Neural cell (in vitro differentiated cells): ENCODE measurements around the gene OR5B2. TPM values are rescaled to one million over a fixed set of nuclear protein-coding genes. Genes with fewer than 3 reads are reported as not detected.

ENCODE experiments used
- H2AFZ ChIP-seq: fragments of 200-600, 300-800 bp; sonication (generic), shearing (Covaris generic); 2 replicates; pipeline ENCODE4 v1.6.0; 2014; ENCODE audit warnings: low read depth, mild to moderate bottlenecking, antibody characterized with exemption, low read length, moderate library complexity
- H3F3A ChIP-seq: fragments of 200-600 bp; shearing (Covaris generic); 2 replicates; pipeline ENCODE4 v1.6.1; 2016; ENCODE audit warnings: mild to moderate bottlenecking, moderate library complexity, mixed read lengths, antibody characterized with exemption, low read length; ENCODE audit not compliant: insufficient read depth, poor library complexity, severe bottlenecking
- H3K27ac ChIP-seq: fragments of 200-600, 300-800 bp; sonication (generic), shearing (Covaris generic); 2 replicates; pipeline ENCODE4 v1.5.1; 2014; ENCODE audit warnings: mild to moderate bottlenecking, low read length, moderate library complexity
- H3K27me3 ChIP-seq: fragments of 300-800, 200-600 bp; sonication (generic), shearing (Covaris generic); 2 replicates; pipeline ENCODE4 v1.6.0; 2014; ENCODE audit warnings: mild to moderate bottlenecking, low read depth, low read length, moderate library complexity; ENCODE audit not compliant: insufficient read depth
- H3K36me3 ChIP-seq: fragments of 300-800, 200-600 bp; sonication (generic), shearing (Covaris generic); 2 replicates; pipeline ENCODE4 v1.5.1; 2014; ENCODE audit warnings: mild to moderate bottlenecking, antibody characterized with exemption, low read length, moderate library complexity; ENCODE audit not compliant: insufficient read depth
- H3K4me2 ChIP-seq: fragments of 300-800, 200-600 bp; sonication (generic), shearing (Covaris generic); 2 replicates; pipeline ENCODE4 v1.6.0; 2014; ENCODE audit warnings: mild to moderate bottlenecking, low read length
- H3K4me3 ChIP-seq: fragments of 300-800, 200-600 bp; sonication (generic), shearing (Covaris generic); 2 replicates; pipeline ENCODE4 v1.5.1; 2014; ENCODE audit warnings: mild to moderate bottlenecking, low read length, moderate library complexity
- H3K79me2 ChIP-seq: fragments of 200-600 bp; shearing (Covaris generic); replicated peaks from 2 replicates; pipeline ENCODE4 v1.6.0; 2014; ENCODE audit warnings: mild to moderate bottlenecking, low read length, moderate library complexity; ENCODE audit not compliant: insufficient read depth
- H3K9ac ChIP-seq: fragments of 300-800, 200-600 bp; sonication (generic), shearing (Covaris generic); 2 replicates; pipeline ENCODE4 v1.6.1; 2016; ENCODE audit warnings: mild to moderate bottlenecking, low read length, mixed read lengths
- H3K9me2 ChIP-seq: fragments of 200-600 bp; shearing (Covaris generic); 2 replicates; pipeline ENCODE4 v1.6.1; 2016; ENCODE audit warnings: mild to moderate bottlenecking, low read length, mixed read lengths; ENCODE audit not compliant: insufficient read depth
- H3K9me3 ChIP-seq: fragments of 200-600, 300-800 bp; sonication (generic), shearing (Covaris generic); 2 replicates; pipeline ENCODE4 v1.6.1; 2016; ENCODE audit warnings: mild to moderate bottlenecking, mixed run types, low read length, moderate library complexity, mixed read lengths
- H4K20me1 ChIP-seq: fragments of 200-600 bp; shearing (Covaris generic); 2 replicates; pipeline ENCODE4 v1.6.1; 2016; ENCODE audit warnings: mild to moderate bottlenecking, mixed run types; ENCODE audit not compliant: insufficient read depth
- EP300 ChIP-seq: fragments of 450-650 bp; conservative IDR thresholded peaks from 2 replicates; pipeline ENCODE4 v1.6.1; 2014; ENCODE audit warnings: antibody characterized with exemption, mild to moderate bottlenecking, moderate library complexity; ENCODE audit not compliant: poor library complexity, severe bottlenecking
- EZH2 ChIP-seq: fragments of 200-600, 300-800 bp; shearing (Covaris generic), sonication (generic); IDR thresholded peaks from 2 replicates; pipeline ENCODE4 v1.6.1; 2014; ENCODE audit warnings: antibody characterized with exemption, low read length, borderline replicate concordance, mild to moderate bottlenecking; ENCODE audit not compliant: insufficient read depth, poor library complexity, severe bottlenecking
- MXI1 ChIP-seq: fragments of 450-650 bp; conservative IDR thresholded peaks from 2 replicates; pipeline ENCODE4 v1.6.1; 2014; ENCODE audit warnings: antibody characterized with exemption, mild to moderate bottlenecking; ENCODE audit not compliant: poor library complexity, severe bottlenecking
- POLR2AphosphoS5 ChIP-seq: IDR thresholded peaks from 2 replicates; pipeline ENCODE4 v1.6.1; 2012
- RAD21 ChIP-seq: fragments of 450-650 bp; conservative IDR thresholded peaks from 2 replicates; pipeline ENCODE4 v1.6.1; 2014; ENCODE audit warnings: antibody characterized with exemption, mild to moderate bottlenecking, moderate library complexity
- SMC3 ChIP-seq: fragments of 450-650 bp; conservative IDR thresholded peaks from 2 replicates; pipeline ENCODE4 v1.6.1; 2014; ENCODE audit warnings: antibody characterized with exemption, mild to moderate bottlenecking, moderate library complexity; ENCODE audit not compliant: poor library complexity
- TAF1 ChIP-seq: IDR thresholded peaks from 2 replicates; pipeline ENCODE4 v1.6.1; 2012; ENCODE audit warnings: low read depth
- polyA plus RNA-seq: library from polyadenylated mRNA; depleted of rRNA; stranded (reverse); fragments of >200 nt; gene quantifications from 2 replicates; pipeline ENCODE4 v1.2.3, GENCODE V29; 2014
- TF ChIP-seq, protein P1 (sequence below): fragments of 450-650 bp; IDR thresholded peaks from 2 replicates; pipeline ENCODE4 v1.5.1; 2014; ENCODE audit warnings: antibody characterized with exemption, mild to moderate bottlenecking, moderate library complexity; ENCODE audit not compliant: poor library complexity, severe bottlenecking
- TF ChIP-seq, protein P2 (sequence below): IDR thresholded peaks from 2 replicates; pipeline ENCODE4 v1.6.1; 2012; ENCODE audit warnings: borderline replicate concordance

Gene OR5B2
- polyA plus RNA-seq, 1 donor from 2014 or later, result not detected

DNA sequence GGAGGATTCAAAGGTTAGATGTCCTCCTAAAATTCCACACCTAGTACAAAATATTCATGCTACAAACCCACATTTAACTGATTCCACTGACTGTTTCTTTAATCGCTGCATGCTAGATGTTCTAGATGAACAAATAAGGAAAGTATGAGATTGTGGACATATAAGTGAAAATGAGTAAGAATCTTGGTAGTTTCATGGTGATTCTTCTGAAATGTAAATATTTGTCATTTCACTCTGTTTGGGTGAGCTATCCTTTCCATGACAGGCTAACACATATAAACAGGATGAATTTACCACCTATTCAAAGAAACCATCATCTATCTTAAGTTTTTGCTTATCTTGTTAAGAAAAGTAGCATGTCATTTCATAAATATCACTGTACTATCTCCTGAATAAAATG, 36.0 kb downstream of the OR5B2 start:
- no peaks in the 10 kb centered on the region for H3K9me2 ChIP-seq
- H3K27ac ChIP-seq, result no peak overlapping the region
- H3K9me3 ChIP-seq, result no peaks in the 10 kb centered on the region
- no peak overlapping the region for H3K4me2 ChIP-seq
- no peak overlapping the region for H3K9ac ChIP-seq
- no peaks in the 10 kb centered on the region for H4K20me1 ChIP-seq
- no peak overlapping the region for H2AFZ ChIP-seq
- H3K4me3 ChIP-seq, result no peak overlapping the region
- H3K27me3 ChIP-seq, result no peaks in the 10 kb centered on the region
- no peaks in the 10 kb centered on the region for H3F3A ChIP-seq
- no peak for TF ChIP-seq POLR2AphosphoS5
- no peak for TF ChIP-seq MXI1
- no peak for TF ChIP-seq SMC3
- TF ChIP-seq EZH2, result no peak
- no peak for TF ChIP-seq TAF1
- TF ChIP-seq, protein P1, sequence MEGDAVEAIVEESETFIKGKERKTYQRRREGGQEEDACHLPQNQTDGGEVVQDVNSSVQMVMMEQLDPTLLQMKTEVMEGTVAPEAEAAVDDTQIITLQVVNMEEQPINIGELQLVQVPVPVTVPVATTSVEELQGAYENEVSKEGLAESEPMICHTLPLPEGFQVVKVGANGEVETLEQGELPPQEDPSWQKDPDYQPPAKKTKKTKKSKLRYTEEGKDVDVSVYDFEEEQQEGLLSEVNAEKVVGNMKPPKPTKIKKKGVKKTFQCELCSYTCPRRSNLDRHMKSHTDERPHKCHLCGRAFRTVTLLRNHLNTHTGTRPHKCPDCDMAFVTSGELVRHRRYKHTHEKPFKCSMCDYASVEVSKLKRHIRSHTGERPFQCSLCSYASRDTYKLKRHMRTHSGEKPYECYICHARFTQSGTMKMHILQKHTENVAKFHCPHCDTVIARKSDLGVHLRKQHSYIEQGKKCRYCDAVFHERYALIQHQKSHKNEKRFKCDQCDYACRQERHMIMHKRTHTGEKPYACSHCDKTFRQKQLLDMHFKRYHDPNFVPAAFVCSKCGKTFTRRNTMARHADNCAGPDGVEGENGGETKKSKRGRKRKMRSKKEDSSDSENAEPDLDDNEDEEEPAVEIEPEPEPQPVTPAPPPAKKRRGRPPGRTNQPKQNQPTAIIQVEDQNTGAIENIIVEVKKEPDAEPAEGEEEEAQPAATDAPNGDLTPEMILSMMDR, result no peak
- TF ChIP-seq, protein P2, sequence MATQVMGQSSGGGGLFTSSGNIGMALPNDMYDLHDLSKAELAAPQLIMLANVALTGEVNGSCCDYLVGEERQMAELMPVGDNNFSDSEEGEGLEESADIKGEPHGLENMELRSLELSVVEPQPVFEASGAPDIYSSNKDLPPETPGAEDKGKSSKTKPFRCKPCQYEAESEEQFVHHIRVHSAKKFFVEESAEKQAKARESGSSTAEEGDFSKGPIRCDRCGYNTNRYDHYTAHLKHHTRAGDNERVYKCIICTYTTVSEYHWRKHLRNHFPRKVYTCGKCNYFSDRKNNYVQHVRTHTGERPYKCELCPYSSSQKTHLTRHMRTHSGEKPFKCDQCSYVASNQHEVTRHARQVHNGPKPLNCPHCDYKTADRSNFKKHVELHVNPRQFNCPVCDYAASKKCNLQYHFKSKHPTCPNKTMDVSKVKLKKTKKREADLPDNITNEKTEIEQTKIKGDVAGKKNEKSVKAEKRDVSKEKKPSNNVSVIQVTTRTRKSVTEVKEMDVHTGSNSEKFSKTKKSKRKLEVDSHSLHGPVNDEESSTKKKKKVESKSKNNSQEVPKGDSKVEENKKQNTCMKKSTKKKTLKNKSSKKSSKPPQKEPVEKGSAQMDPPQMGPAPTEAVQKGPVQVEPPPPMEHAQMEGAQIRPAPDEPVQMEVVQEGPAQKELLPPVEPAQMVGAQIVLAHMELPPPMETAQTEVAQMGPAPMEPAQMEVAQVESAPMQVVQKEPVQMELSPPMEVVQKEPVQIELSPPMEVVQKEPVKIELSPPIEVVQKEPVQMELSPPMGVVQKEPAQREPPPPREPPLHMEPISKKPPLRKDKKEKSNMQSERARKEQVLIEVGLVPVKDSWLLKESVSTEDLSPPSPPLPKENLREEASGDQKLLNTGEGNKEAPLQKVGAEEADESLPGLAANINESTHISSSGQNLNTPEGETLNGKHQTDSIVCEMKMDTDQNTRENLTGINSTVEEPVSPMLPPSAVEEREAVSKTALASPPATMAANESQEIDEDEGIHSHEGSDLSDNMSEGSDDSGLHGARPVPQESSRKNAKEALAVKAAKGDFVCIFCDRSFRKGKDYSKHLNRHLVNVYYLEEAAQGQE, result no peak
- no peak for TF ChIP-seq RAD21
- no peak for TF ChIP-seq EP300
- no peaks in the 10 kb centered on the region for H3K79me2 ChIP-seq
- no peaks in the 10 kb centered on the region for H3K36me3 ChIP-seq

DNA sequence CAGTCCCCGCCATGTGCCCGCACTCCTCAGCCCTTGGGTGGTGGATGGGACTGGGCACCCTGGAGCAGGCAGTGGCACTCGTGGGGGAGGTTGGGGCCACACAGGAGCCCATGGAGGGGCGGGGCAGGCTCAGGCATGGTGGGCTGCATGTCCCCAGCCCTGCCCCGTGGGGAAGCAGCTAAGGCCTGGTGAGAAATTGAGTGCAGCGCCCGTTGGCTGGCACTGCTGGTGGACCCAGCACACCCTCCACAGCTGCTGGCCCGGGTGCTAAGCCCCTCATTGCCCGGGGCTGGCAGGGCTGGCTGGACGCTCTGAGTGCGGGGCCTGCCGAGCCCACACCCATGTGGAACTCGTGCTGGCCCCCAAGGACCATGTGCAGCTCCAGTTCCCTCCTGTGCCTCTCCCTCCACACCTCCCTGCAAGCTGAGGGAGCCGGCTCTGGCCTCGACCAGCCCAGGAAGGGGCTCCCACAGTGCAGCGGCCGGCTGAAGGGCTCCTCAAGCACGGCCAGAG, 37.3 kb downstream of the OR5B2 start:
- H3K79me2 ChIP-seq, result no peaks in the 10 kb centered on the region

More for the DNA sequence above, 37.3 kb downstream of the OR5B2 start:
- no peaks in the 10 kb centered on the region for H3K9me2 ChIP-seq
- no peaks in the 10 kb centered on the region for H3K27me3 ChIP-seq
- no peaks in the 10 kb centered on the region for H3K9me3 ChIP-seq
- H3K4me2 ChIP-seq, result no peak overlapping the region
- H3K27ac ChIP-seq, result no peak overlapping the region
- no peaks in the 10 kb centered on the region for H3K36me3 ChIP-seq
- TF ChIP-seq RAD21 (no peak), POLR2AphosphoS5 (no peak), SMC3 (no peak), TAF1 (no peak), MXI1 (no peak), EZH2 (no peak), EP300 (no peak)
- TF ChIP-seq, protein P1, result no peak
- TF ChIP-seq, protein P2, result no peak
- H3F3A ChIP-seq, result no peaks in the 10 kb centered on the region
- H3K9ac ChIP-seq, result no peak overlapping the region
- H4K20me1 ChIP-seq, result no peaks in the 10 kb centered on the region
- no peak overlapping the region for H3K4me3 ChIP-seq
- no peak overlapping the region for H2AFZ ChIP-seq
